Large intestine (tissue), 3 donors: ENCODE measurements around the gene KRT82. TPM values are rescaled to one million over a fixed set of nuclear protein-coding genes. Genes with fewer than 3 reads are reported as not detected.
"Not testable (repeated sequence)": the region's sequence is repeated elsewhere in the genome, so short reads cannot be mapped to it uniquely, and the experiment has no call there.

Source experiments
- DNase-seq, 2 donors: peaks; one replicate each; pipeline versions ENCODE4 v3.0.0 to v3.0.0-alpha.2; 2013
- H3K27ac ChIP-seq: one replicate; pipeline ENCODE4 v1.5.1; 2013; ENCODE audit warnings: low read length
- H3K27me3 ChIP-seq: 2 replicates; pipeline ENCODE4 v1.6.1; 2013; ENCODE audit warnings: low read length; ENCODE audit not compliant: control insufficient read depth, insufficient read depth
- H3K36me3 ChIP-seq: 2 replicates; pipeline ENCODE4 v1.6.1; 2013; ENCODE audit warnings: low read length; ENCODE audit not compliant: control insufficient read depth, insufficient read depth
- H3K4me1 ChIP-seq: one replicate; pipeline ENCODE4 v1.6.1; 2013; ENCODE audit warnings: low read length; ENCODE audit not compliant: control insufficient read depth, insufficient read depth
- H3K4me3 ChIP-seq: one replicate; pipeline ENCODE4 v1.5.1; 2013; ENCODE audit warnings: low read length
- H3K9me3 ChIP-seq: one replicate; pipeline ENCODE4 v1.6.1; 2013; ENCODE audit warnings: mild to moderate bottlenecking, low read depth, low read length, moderate library complexity; ENCODE audit not compliant: control insufficient read depth
- WGBS: methylation state at CpG from one replicate; pipeline ENCODE4 v1.1.5; 2013; ENCODE audit warnings: low lambda C conversion rate; ENCODE audit not compliant: insufficient coverage; 5-methylcytosine and 5-hydroxymethylcytosine counted together
- polyA plus RNA-seq: library from polyadenylated mRNA; unstranded; fragments of 120-200 nt; gene quantifications from one replicate; pipeline ENCODE4 v1.2.1, GENCODE V29; 2013

Gene KRT82
- polyA plus RNA-seq, 1 donor: not detected

- H3K4me1 ChIP-seq, H3K27me3 ChIP-seq, H3K27ac ChIP-seq, DNase-seq, H3K9me3 ChIP-seq, H3K36me3 ChIP-seq, H3K4me3 ChIP-seq: not testable (repeated sequence)
- no CpG with 5 or more reads among the region's 1 CpG for WGBS
Observed at GRCh38 chr12:52410589-52411248, 4.6 kb upstream of the KRT82 start.

GRCh38 chr12:52407918-52408317 lies 1.8 kb upstream of the KRT82 start:
- Histone ChIP-seq H3K36me3 (no peaks in the 10 kb centered on the region), H3K27me3 (peaks cover 5% of the 10 kb centered on the region), H3K9me3 (no peaks in the 10 kb centered on the region), H3K27ac (no peak overlapping the region), H3K4me3 (no peak overlapping the region), H3K4me1 (no peaks in the 10 kb centered on the region)
- no CpG with 5 or more reads among the region's 5 CpGs for WGBS
- DNase-seq: no peak

- no CpG with 5 or more reads among the region's 3 CpGs for WGBS
- H3K4me3 ChIP-seq: no peak overlapping the region
- no peak overlapping the region for H3K27ac ChIP-seq
- no peak for DNase-seq
- no peaks in the 10 kb centered on the region for H3K9me3 ChIP-seq
- no peaks in the 10 kb centered on the region for H3K4me1 ChIP-seq
- no peaks in the 10 kb centered on the region for H3K36me3 ChIP-seq
- H3K27me3 ChIP-seq: peaks cover 3% of the 10 kb centered on the region
Observed at GRCh38 chr12:52404951-52405350, 1.2 kb downstream of the KRT82 start.

GRCh38 chr12:52403561-52403960 lies 2.6 kb downstream of the KRT82 start:
- no peaks in the 10 kb centered on the region for H3K4me1 ChIP-seq
- WGBS: no CpG with 5 or more reads among the region's 9 CpGs
- H3K36me3 ChIP-seq: no peaks in the 10 kb centered on the region
- H3K27ac ChIP-seq: no peak overlapping the region
- H3K9me3 ChIP-seq: no peaks in the 10 kb centered on the region
- DNase-seq: no peak
- H3K4me3 ChIP-seq: no peak overlapping the region
- peaks cover 3% of the 10 kb centered on the region for H3K27me3 ChIP-seq

- H3K27ac ChIP-seq: no peak overlapping the region
- no peaks in the 10 kb centered on the region for H3K36me3 ChIP-seq
- peaks cover 3% of the 10 kb centered on the region for H3K27me3 ChIP-seq
- no peaks in the 10 kb centered on the region for H3K9me3 ChIP-seq
- DNase-seq: no peak
- WGBS: no CpG with 5 or more reads among the region's 3 CpGs
- H3K4me1 ChIP-seq: no peaks in the 10 kb centered on the region
- no peak overlapping the region for H3K4me3 ChIP-seq
Observed at GRCh38 chr12:52402873-52403540, 3.1 kb downstream of the KRT82 start.

GRCh38 chr12:52402377-52402776 lies 3.8 kb downstream of the KRT82 start:
- H3K36me3 ChIP-seq: no peaks in the 10 kb centered on the region
- H3K4me3 ChIP-seq: no peak overlapping the region
- no peaks in the 10 kb centered on the region for H3K9me3 ChIP-seq
- no peak for DNase-seq
- H3K27ac ChIP-seq: no peak overlapping the region
- no CpG with 5 or more reads among the region's 2 CpGs for WGBS
- H3K4me1 ChIP-seq: no peaks in the 10 kb centered on the region
- peaks cover 3% of the 10 kb centered on the region for H3K27me3 ChIP-seq

GRCh38 chr12:52401926-52402325 lies 4.2 kb downstream of the KRT82 start:
- H3K4me3 ChIP-seq: no peak overlapping the region
- H3K27me3 ChIP-seq: peaks cover 5% of the 10 kb centered on the region
- H3K27ac ChIP-seq: no peak overlapping the region
- WGBS: 83% methylated on average over 1 of the region's 4 CpGs
- H3K9me3 ChIP-seq: no peaks in the 10 kb centered on the region
- no peaks in the 10 kb centered on the region for H3K36me3 ChIP-seq
- H3K4me1 ChIP-seq: no peaks in the 10 kb centered on the region
- no peak for DNase-seq

GRCh38 chr12:52401526-52401925 lies 4.6 kb downstream of the KRT82 start:
- no peak overlapping the region for H3K27ac ChIP-seq
- WGBS: no CpG with 5 or more reads among the region's 5 CpGs

GRCh38 chr12:52400906-52401305 lies 5.2 kb downstream of the KRT82 start:
- no peaks in the 10 kb centered on the region for H3K4me1 ChIP-seq
- H3K36me3 ChIP-seq: no peaks in the 10 kb centered on the region
- H3K9me3 ChIP-seq: no peaks in the 10 kb centered on the region
- no peak overlapping the region for H3K27ac ChIP-seq
- WGBS: no CpG with 5 or more reads among the region's 9 CpGs
- peaks cover 5% of the 10 kb centered on the region for H3K27me3 ChIP-seq
- DNase-seq: no peak
- no peak overlapping the region for H3K4me3 ChIP-seq

More at GRCh38 chr12:52401526-52401925, 4.6 kb downstream of the KRT82 start:
- H3K27me3 ChIP-seq: peaks cover 5% of the 10 kb centered on the region
- no peak overlapping the region for H3K4me3 ChIP-seq
- H3K9me3 ChIP-seq: no peaks in the 10 kb centered on the region
- DNase-seq: no peak
- no peaks in the 10 kb centered on the region for H3K4me1 ChIP-seq
- no peaks in the 10 kb centered on the region for H3K36me3 ChIP-seq

GRCh38 chr12:52399756-52400155 lies 6.4 kb downstream of the KRT82 start:
- Histone ChIP-seq H3K4me3 (no peak overlapping the region), H3K27me3 (peaks cover 5% of the 10 kb centered on the region), H3K9me3 (no peaks in the 10 kb centered on the region), H3K4me1 (no peaks in the 10 kb centered on the region), H3K36me3 (no peaks in the 10 kb centered on the region), H3K27ac (no peak overlapping the region)
- no peak for DNase-seq
- no CpG with 5 or more reads among the region's 16 CpGs for WGBS

- Histone ChIP-seq H3K27ac (no peak overlapping the region), H3K4me1 (no peaks in the 10 kb centered on the region), H3K36me3 (no peaks in the 10 kb centered on the region), H3K4me3 (no peak overlapping the region), H3K27me3 (peaks cover 5% of the 10 kb centered on the region), H3K9me3 (no peaks in the 10 kb centered on the region)
- no CpG with 5 or more reads among the region's 1 CpG for whole genome bisulfite sequencing
- DNase-seq: no peak
Observed at GRCh38 chr12:52398176-52398575, 8.0 kb downstream of the KRT82 start.
